GM12891 (cell line): Measurements from ENCODE around the gene MLYCD.

ENCODE experiments used
- DNase-seq: peaks from one replicate; pipeline ENCODE4 v3.0.0; 2011; ENCODE audit warnings: low spot score; ENCODE audit not compliant: insufficient read length
- FAIRE-seq: peaks from 2 replicates; lab custom pipeline; 2011; peaks lifted over from hg19 to GRCh38; lab: Jason Lieb, UNC
- PAX5 ChIP-seq: IDR thresholded peaks from 2 replicates; pipeline ENCODE4 v1.6.1; 2011; ENCODE audit warnings: low read length, moderate library complexity, mild to moderate bottlenecking; ENCODE audit not compliant: insufficient read depth, severe bottlenecking
- POLR2A ChIP-seq: IDR thresholded peaks from 2 replicates; pipeline ENCODE4 v1.6.1; 2011; ENCODE audit warnings: low read depth, low read length, control low read depth
- POLR2AphosphoS5 ChIP-seq: IDR thresholded peaks from 2 replicates; pipeline ENCODE4 v1.6.1; 2011; ENCODE audit warnings: low read depth, low read length, control low read depth
- POU2F2 ChIP-seq: IDR thresholded peaks from 2 replicates; pipeline ENCODE4 v1.6.1; 2011; ENCODE audit warnings: low read depth, mild to moderate bottlenecking, control low read depth, low read length, moderate library complexity
- SPI1 ChIP-seq: IDR thresholded peaks from 2 replicates; pipeline ENCODE4 v1.6.1; 2011; ENCODE audit warnings: low read depth, low read length, control low read depth
- TAF1 ChIP-seq: IDR thresholded peaks from 2 replicates; pipeline ENCODE4 v1.6.1; 2011; ENCODE audit warnings: low read depth, low read length, control low read depth

Gene MLYCD

GRCh38 chr16:83967838-83968305, 69.0 kb downstream of the MLYCD start, which contains the start of gene NECAB2:
Gene NECAB2 (plus strand): TSS chr16:83968244. CDS start chr16:83968649, 405 bp downstream.
- peak; percentile 26 for FAIRE-seq
- peak; percentile 82 for DNase-seq
- no peak for TF ChIP-seq TAF1
- no peak for TF ChIP-seq PAX5
- TF ChIP-seq POLR2A, result no peak
- no peak for TF ChIP-seq SPI1
- no peak for TF ChIP-seq POLR2AphosphoS5
- TF ChIP-seq POU2F2, result no peak

GRCh38 chr16:83968306-83968851, 69.5 kb downstream of the MLYCD start:
- DNase-seq (no peak), FAIRE-seq (no peak)
- TF ChIP-seq POU2F2 (no peak), PAX5 (no peak), POLR2AphosphoS5 (no peak), SPI1 (no peak), TAF1 (no peak), POLR2A (no peak)

- FAIRE-seq, result no peak
- no peak for DNase-seq
- TF ChIP-seq PAX5 (no peak), POLR2A (no peak), SPI1 (no peak), TAF1 (no peak), POU2F2 (no peak), POLR2AphosphoS5 (no peak)
Measured at GRCh38 chr16:83968891-83969649, 70.2 kb downstream of the MLYCD start.

GRCh38 chr16:83969771-83970429, 71.0 kb downstream of the MLYCD start:
- no peak for TF ChIP-seq POLR2AphosphoS5
- TF ChIP-seq TAF1, result no peak
- no peak for DNase-seq
- FAIRE-seq, result no peak

GRCh38 chr16:83970430-83970815, 71.5 kb downstream of the MLYCD start:
- FAIRE-seq (no peak), DNase-seq (no peak)
- TF ChIP-seq SPI1 (no peak), POU2F2 (no peak), POLR2AphosphoS5 (no peak), POLR2A (no peak), TAF1 (no peak), PAX5 (no peak)

- FAIRE-seq (no peak), DNase-seq (no peak)
- no peak for TF ChIP-seq PAX5
- TF ChIP-seq POLR2AphosphoS5, result no peak
- no peak for TF ChIP-seq POLR2A
- TF ChIP-seq TAF1, result no peak
- TF ChIP-seq POU2F2, result no peak
- no peak for TF ChIP-seq SPI1
Measured at GRCh38 chr16:83971165-83972130, 72.5 kb downstream of the MLYCD start.

GRCh38 chr16:83972256-83973008, 73.5 kb downstream of the MLYCD start:
- FAIRE-seq (no peak), DNase-seq (no peak)
- TF ChIP-seq TAF1 (no peak), POLR2AphosphoS5 (no peak), SPI1 (no peak), POLR2A (no peak), PAX5 (no peak), POU2F2 (no peak)

- TF ChIP-seq SPI1 (no peak), POU2F2 (no peak), PAX5 (no peak), POLR2A (no peak), TAF1 (no peak), POLR2AphosphoS5 (no peak)
- DNase-seq (no peak), FAIRE-seq (no peak)
Measured at GRCh38 chr16:83973077-83973476, 74.2 kb downstream of the MLYCD start.
